NT2/D1 (cell line): ENCODE data around the gene KDM4B.
A peak's percentile ranks its signal among the peaks of the same experiment; 100 is the strongest.

Source experiments
- DNase-seq: peaks from one replicate; pipeline ENCODE4 v3.0.0-alpha.2; 2011; ENCODE audit warnings: low read depth, low spot score
- H3K27me3 ChIP-seq: 2 replicates; pipeline ENCODE4 v1.6.0; 2011; ENCODE audit warnings: mild to moderate bottlenecking; ENCODE audit not compliant: insufficient read length, insufficient read depth
- H3K36me3 ChIP-seq: 2 replicates; pipeline ENCODE4 v1.6.1; 2011; ENCODE audit warnings: mild to moderate bottlenecking, low read length, mixed read lengths; ENCODE audit not compliant: insufficient read depth, insufficient read length
- H3K4me1 ChIP-seq: 2 replicates; pipeline ENCODE4 v1.5.1; 2011; ENCODE audit not compliant: insufficient read depth, insufficient read length
- H3K4me3 ChIP-seq: 2 replicates; pipeline ENCODE4 v1.5.1; 2011; ENCODE audit warnings: low read depth; ENCODE audit not compliant: insufficient read length
- H3K9ac ChIP-seq: 2 replicates; pipeline ENCODE4 v1.6.0; 2011; ENCODE audit warnings: low read depth; ENCODE audit not compliant: insufficient read length
- H3K9me3 ChIP-seq: 2 replicates; pipeline ENCODE4 v1.5.1; 2011; ENCODE audit warnings: mild to moderate bottlenecking, low read length; ENCODE audit not compliant: insufficient read depth
- SUZ12 ChIP-seq: IDR thresholded peaks from 2 replicates; pipeline ENCODE4 v1.6.1; 2011; ENCODE audit not compliant: insufficient read length, insufficient read depth; ENCODE audit errors: extremely low read depth
- YY1 ChIP-seq: IDR thresholded peaks from 2 replicates; pipeline ENCODE4 v1.6.1; 2011; ENCODE audit not compliant: insufficient read length, insufficient read depth
- ZNF274 ChIP-seq: IDR thresholded peaks from 2 replicates; pipeline ENCODE4 v1.6.1; 2011; ENCODE audit warnings: mild to moderate bottlenecking, low read depth, low read length

Gene KDM4B

DNA sequence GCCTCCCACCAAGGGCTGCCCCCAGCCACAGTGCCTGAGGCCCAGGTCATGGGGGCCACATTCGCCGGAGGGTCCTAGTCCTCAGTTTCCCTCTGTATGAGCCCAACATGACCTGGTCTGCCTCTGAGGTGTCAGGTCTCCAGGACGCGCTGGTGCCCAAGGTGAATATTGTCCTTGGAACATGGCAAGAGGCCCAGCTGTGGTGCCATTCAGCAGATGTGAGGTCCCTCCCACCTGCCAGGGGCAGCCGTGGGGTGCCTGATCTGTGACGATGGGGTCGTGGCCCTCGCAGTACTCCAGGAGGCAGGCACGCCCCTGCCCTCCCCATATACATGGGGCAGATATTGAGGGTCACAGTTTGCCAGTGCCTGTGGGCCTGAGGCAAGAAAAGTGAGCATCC is 151.9 kb downstream of the KDM4B start:
- TF ChIP-seq ZNF274 (no peak), SUZ12 (no peak), YY1 (no peak)
- peaks cover 45% of the 10 kb centered on the region for H3K36me3 ChIP-seq
- no peak for DNase-seq
- H3K9ac ChIP-seq: peak overlapping the region; percentile 5
- no peak overlapping the region for H3K4me3 ChIP-seq
- H3K27me3 ChIP-seq: no peaks in the 10 kb centered on the region
- no peaks in the 10 kb centered on the region for H3K9me3 ChIP-seq
- H3K4me1 ChIP-seq: peaks cover 41% of the 10 kb centered on the region

DNA sequence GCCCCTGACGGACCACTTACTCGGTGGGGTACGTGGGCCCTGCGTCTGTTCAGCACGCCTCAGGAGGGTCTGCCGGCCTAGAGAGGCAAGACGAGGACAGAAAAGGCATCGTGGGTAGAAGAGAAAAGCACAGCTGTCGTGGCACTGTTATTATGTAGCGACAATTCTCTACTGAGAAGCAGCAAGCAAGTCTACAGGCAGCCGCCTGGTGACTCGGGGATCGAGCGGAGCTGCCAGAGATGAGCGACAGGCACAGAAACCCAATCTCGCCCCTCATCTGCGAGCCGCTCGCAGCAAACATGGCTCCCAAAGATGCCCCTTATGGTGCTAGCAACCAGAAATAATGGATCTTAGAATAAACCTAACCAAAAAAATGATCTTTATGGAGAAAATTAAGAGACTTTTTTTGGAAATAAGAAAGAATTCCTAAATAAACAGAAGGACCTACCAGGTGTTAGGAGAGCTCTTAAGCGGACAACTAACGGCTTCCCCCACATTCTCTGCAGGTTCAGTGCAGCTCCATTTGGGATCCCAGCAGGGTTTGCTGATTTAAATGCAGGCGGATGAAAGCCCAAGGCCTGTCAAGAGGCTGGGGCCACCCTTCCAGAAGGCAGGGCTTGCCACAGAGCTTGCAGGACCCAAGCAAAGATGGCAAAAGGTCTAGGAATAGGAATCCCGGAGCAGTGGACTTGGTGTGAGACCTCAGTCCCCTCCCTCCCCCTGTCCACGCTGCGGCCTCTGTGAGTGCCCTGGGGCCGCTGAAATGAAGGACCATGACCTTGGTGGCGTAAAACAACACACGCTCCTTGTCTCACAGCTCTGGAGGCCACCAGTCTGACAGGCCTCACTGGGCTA is 152.6 kb downstream of the KDM4B start:
- peaks cover 44% of the 10 kb centered on the region for H3K36me3 ChIP-seq
- H3K9ac ChIP-seq: peak overlapping the region; percentile 8
- DNase-seq: no peak
- peaks cover 43% of the 10 kb centered on the region for H3K4me1 ChIP-seq
- H3K4me3 ChIP-seq: no peak overlapping the region
- TF ChIP-seq YY1 (no peak), SUZ12 (no peak), ZNF274 (no peak)
- no peaks in the 10 kb centered on the region for H3K27me3 ChIP-seq
- no peaks in the 10 kb centered on the region for H3K9me3 ChIP-seq

DNA sequence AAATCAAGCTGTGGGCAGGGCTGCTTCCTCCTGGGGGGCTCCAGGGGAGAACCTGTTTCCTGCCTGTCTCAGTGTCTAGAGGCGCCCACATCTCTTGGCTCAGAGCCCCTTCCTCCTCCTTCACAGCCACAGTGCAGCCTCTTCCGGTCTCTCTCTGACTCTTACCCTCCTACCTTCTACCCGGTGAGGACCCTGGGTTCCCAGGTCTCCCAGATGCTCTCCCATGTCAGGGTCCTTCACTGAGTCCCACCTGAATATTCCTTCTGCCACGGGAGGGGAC is 153.1 kb downstream of the KDM4B start:
- H3K27me3 ChIP-seq: no peaks in the 10 kb centered on the region
- H3K4me3 ChIP-seq: no peak overlapping the region
- peak overlapping the region; percentile 8 for H3K9ac ChIP-seq
- H3K9me3 ChIP-seq: no peaks in the 10 kb centered on the region
- DNase-seq: no peak
- peaks cover 41% of the 10 kb centered on the region for H3K4me1 ChIP-seq
- TF ChIP-seq YY1: no peak
- TF ChIP-seq ZNF274: no peak
- TF ChIP-seq SUZ12: no peak
- H3K36me3 ChIP-seq: peaks cover 39% of the 10 kb centered on the region

DNA sequence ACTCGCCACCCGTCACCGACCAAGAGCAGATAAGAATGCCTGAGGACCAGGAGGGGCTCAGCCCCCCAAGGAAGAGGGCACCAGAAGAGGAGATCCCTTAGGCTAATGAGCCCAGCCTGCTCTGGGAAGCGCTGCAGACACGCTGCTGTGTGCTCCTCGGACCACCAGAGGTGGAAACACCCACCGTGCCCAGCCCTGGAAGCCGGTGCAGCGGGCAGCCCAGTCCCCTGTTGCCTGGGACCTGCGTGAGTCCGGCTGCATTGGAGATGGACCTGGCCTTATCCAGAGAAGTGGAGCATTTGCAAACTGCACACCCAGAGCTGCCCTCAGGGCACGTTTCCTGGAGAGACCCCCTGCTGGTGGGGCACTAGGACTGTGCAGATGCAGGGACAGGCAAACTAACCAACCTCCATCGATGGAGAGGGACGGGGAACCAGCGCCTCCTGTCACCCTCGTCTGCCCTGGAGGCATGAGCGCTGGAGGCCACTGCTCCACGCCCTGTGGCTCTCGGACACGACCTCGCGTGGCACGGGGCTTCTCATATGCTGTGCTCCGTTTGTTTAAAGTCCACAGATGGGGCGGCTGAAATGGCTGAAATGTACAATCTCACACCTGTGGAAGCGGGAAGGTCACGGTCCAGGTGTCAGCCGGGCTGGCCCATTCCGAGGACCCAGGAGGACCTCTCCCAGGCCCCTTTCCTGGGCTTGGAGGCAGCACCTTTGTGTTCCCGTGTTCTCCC is 153.9 kb downstream of the KDM4B start:
- peaks cover 47% of the 10 kb centered on the region for H3K4me1 ChIP-seq
- peak overlapping the region; percentile 63 for H3K9ac ChIP-seq
- no peak overlapping the region for H3K4me3 ChIP-seq
- no peak for TF ChIP-seq ZNF274
- H3K9me3 ChIP-seq: no peaks in the 10 kb centered on the region
- no peaks in the 10 kb centered on the region for H3K27me3 ChIP-seq
- peaks cover 39% of the 10 kb centered on the region for H3K36me3 ChIP-seq
- no peak for DNase-seq

DNA sequence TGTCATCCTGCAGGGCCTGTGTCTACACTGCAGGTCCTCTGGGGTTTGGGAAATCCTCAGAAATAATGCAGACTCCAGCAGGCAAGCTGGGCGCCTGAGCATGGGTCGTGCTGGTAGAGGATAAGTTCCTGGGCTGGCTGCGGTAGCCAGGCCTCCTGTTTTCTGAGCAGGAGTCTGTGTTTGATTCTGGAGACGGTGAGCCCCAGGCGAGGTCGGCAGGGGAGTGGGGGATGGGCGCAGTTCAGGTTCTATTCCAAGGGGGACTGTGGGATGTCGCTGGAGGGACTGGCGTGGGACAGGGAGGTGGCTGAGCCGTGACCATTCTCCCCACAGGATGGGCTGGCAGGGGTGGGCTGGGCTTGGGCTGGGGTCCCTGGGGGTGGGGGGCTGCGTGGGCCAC is 154.7 kb downstream of the KDM4B start:
- peaks cover 39% of the 10 kb centered on the region for H3K36me3 ChIP-seq
- H3K4me3 ChIP-seq: no peak overlapping the region
- TF ChIP-seq ZNF274: no peak
- no peak for TF ChIP-seq SUZ12
- no peak for TF ChIP-seq YY1
- H3K27me3 ChIP-seq: no peaks in the 10 kb centered on the region
- no peak for DNase-seq
- peak overlapping the region; percentile 63 for H3K9ac ChIP-seq
- no peaks in the 10 kb centered on the region for H3K9me3 ChIP-seq
- H3K4me1 ChIP-seq: peaks cover 46% of the 10 kb centered on the region

DNA sequence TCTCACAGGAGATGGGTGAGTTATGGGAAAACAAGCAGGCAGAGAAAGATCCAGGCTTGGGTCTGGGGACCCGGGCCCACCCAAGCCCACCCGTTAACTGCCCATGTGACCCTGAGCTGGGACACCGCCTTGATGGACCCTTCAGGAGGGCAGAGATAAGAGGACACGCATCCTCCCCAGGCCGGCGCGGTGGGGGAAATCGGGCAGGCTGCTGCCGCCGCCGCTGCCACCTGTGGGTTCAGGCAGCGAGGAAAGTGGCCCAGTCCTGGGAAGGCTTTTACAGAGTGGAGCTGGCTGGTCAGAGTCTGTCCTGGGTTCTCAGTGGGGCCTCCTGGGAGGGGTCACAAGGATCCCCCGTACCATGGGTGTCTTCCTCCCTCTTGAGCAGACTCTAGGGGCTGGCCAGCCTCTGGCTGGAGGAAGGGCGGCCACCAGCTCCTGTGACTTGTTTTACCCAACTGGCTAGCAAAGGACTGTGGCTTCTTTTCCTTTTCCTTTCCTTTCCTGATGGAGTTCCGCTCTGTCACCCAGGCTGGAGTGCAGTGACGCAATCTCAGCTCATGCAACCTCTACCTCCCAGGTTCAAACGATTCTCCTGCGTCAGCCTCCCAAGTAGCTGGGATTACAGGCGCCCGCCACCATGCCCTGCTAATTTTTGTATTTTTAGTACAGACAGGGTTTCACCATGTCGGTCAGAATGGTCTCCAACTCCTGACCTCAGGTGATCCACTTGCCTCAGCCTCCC is 155.4 kb downstream of the KDM4B start:
- no peak for TF ChIP-seq SUZ12
- TF ChIP-seq YY1: no peak
- TF ChIP-seq ZNF274: no peak
- no peaks in the 10 kb centered on the region for H3K27me3 ChIP-seq
- DNase-seq: no peak
- H3K9ac ChIP-seq: no peak overlapping the region
- peaks cover 35% of the 10 kb centered on the region for H3K36me3 ChIP-seq
- H3K4me3 ChIP-seq: no peak overlapping the region
- no peaks in the 10 kb centered on the region for H3K9me3 ChIP-seq
- H3K4me1 ChIP-seq: peaks cover 48% of the 10 kb centered on the region

DNA sequence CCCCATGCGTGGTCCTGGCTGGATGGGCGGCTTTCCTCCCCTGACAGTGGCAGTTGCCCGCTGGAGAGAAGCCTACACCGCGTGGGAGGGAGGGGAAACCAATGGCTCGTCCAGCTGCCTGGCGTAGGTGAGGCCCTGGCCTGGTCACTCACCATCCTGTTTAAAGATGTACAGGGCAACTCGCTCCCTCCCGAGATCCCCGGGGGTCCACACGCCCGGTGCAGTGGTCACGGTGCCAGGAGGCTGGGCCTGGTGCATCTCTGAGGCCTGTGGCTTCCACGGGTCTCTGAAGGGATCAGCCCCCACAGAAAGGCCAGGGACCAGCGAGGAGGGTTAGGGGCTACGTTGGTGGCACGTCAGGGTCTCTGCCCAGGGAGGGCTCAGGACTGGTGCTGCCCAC is 156.5 kb downstream of the KDM4B start:
- Histone ChIP-seq H3K9ac (peak overlapping the region; percentile 26), H3K36me3 (peaks cover 29% of the 10 kb centered on the region), H3K4me3 (no peak overlapping the region), H3K4me1 (peaks cover 52% of the 10 kb centered on the region), H3K27me3 (no peaks in the 10 kb centered on the region), H3K9me3 (no peaks in the 10 kb centered on the region)
- TF ChIP-seq ZNF274: no peak
- TF ChIP-seq YY1: no peak
- no peak for TF ChIP-seq SUZ12
- no peak for DNase-seq
